Endothelial cell of umbilical vein (primary cell): Measurements from ENCODE around the gene ATP5ME.

Source experiments
- FOS ChIP-seq: IDR thresholded peaks from 2 replicates; pipeline ENCODE4 v1.6.1; 2011; ENCODE audit warnings: mild to moderate bottlenecking, low read length, moderate library complexity, borderline replicate concordance; ENCODE audit not compliant: insufficient read depth
- TF ChIP-seq, protein P1 (sequence below), 2 donors: IDR thresholded peaks; 1 replicate in 1 of 2; 2 replicates in 1 of 2; pipeline ENCODE4 v1.5.1; 2011; ENCODE audit warnings: low read length in 2 of 2, mild to moderate bottlenecking in 2 of 2, moderate library complexity in 2 of 2, control low read depth in 1 of 2, inconsistent platforms in 1 of 2, low read depth in 1 of 2; ENCODE audit not compliant: insufficient read depth in 1 of 2; ENCODE audit errors: extremely low read depth in 1 of 2

DNA sequence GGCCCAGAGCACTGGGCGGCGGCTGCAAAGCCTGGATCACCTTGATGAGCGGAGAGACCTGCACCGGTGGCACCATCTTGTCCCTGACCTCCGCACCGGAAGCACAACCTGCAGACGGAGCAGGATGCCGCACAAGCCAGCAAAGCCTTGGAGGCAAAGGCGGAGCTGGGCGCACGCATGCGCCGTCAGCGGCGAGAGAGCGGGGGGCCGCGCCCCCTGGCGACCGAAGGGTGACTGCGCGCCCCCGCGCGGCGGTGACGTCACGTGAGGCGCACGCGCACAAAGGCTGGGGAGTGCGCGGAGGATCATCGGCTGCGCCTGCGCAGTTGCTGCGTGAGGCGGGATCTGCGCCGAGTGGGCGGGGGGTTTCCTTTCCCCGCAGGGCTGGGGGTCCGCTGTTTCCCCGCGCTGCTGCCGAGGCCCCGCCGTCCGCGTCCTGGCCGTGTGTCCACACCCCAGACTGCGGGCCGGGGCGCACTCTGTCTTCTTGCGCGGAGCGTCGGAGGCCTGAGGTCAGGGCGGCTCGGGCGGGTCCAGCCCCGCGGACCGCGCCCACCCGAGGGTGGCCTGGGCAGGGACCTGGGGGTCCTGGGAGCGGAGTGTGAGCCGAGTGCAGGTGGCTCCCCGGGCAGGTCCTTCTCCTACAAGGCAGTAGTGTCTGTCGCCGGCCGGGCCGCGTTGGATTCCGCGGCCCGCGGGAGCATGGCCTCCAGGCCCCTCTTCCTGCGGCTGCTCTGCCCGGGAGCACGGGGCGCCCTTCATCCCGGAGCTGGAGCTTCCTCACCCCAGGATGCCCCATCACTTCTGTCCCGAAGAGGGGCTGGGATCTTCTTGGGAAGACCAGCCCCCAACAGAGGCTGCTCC, at the start of gene ATP5ME, which contains the start of gene MYL5:
- TF ChIP-seq, protein P1, sequence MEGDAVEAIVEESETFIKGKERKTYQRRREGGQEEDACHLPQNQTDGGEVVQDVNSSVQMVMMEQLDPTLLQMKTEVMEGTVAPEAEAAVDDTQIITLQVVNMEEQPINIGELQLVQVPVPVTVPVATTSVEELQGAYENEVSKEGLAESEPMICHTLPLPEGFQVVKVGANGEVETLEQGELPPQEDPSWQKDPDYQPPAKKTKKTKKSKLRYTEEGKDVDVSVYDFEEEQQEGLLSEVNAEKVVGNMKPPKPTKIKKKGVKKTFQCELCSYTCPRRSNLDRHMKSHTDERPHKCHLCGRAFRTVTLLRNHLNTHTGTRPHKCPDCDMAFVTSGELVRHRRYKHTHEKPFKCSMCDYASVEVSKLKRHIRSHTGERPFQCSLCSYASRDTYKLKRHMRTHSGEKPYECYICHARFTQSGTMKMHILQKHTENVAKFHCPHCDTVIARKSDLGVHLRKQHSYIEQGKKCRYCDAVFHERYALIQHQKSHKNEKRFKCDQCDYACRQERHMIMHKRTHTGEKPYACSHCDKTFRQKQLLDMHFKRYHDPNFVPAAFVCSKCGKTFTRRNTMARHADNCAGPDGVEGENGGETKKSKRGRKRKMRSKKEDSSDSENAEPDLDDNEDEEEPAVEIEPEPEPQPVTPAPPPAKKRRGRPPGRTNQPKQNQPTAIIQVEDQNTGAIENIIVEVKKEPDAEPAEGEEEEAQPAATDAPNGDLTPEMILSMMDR (IDR thresholded peaks at IDR 0.05; ENCODE audit: extremely low read depth in 1 of 2, insufficient read depth in 1 of 2, low read depth in 1 of 2, low read length in 2 of 2), result peak; percentile 97 to 100
- no peak for TF ChIP-seq FOS
